Body of pancreas (tissue), 4 donors: ENCODE measurements around the gene P3H2.

Experiments used
- POLR2A ChIP-seq, 3 donors: fragments of 450-650 bp; IDR thresholded peaks; one replicate each; pipeline ENCODE4 v1.6.1; 2016; ENCODE audit warnings: antibody characterized with exemption in 3 of 3, mild to moderate bottlenecking in 2 of 3
- TF ChIP-seq, protein P1 (sequence below), 7 experiments: fragments of 450-650 bp in 4 of 7; fragments of 200-600 bp in 3 of 7; sonication (generic) in 3 of 7; IDR thresholded peaks; one replicate each; pipeline ENCODE4 v1.5.1; 2016 to 2019; ENCODE audit warnings: antibody characterized with exemption in 7 of 7

DNA sequence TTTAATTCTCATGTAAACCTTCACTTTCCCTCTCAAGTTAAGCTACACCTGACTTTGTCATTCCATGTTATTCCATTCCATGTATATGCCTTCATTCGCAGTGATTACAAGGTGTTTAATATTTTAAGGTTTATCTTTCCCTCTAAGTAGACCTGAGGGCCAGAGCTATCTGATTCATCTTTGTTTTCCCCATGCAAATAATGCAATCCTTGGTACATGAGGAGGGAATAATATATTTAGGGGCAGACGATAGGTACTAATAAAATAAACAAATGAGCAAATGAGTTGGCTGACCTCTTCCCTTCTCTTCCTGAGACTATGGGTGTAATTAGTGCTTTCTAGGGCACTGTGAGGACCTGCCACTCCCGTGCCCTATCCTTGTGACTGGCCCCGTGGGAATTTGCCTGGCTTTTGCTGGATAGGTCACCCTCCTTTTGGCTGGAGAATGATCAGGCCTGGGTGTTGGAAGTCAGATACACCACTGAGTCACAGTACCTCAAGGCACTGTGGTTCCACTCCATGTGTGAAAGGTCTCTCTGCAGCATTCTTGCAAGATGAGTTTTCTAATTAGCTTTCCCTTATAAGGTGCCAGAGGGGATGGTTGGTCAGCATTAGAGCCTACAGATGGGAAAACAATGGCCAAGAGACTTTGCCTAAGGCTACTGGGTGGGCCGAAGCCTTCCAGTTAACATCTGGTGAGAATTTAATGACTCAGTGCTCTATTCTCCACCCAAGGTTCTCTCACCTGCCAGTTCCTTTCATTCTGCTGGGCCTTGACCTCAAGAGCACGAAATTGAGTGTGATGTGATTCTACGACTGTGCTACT lies 183.2 kb downstream of the P3H2 start:
- TF ChIP-seq, protein P1, sequence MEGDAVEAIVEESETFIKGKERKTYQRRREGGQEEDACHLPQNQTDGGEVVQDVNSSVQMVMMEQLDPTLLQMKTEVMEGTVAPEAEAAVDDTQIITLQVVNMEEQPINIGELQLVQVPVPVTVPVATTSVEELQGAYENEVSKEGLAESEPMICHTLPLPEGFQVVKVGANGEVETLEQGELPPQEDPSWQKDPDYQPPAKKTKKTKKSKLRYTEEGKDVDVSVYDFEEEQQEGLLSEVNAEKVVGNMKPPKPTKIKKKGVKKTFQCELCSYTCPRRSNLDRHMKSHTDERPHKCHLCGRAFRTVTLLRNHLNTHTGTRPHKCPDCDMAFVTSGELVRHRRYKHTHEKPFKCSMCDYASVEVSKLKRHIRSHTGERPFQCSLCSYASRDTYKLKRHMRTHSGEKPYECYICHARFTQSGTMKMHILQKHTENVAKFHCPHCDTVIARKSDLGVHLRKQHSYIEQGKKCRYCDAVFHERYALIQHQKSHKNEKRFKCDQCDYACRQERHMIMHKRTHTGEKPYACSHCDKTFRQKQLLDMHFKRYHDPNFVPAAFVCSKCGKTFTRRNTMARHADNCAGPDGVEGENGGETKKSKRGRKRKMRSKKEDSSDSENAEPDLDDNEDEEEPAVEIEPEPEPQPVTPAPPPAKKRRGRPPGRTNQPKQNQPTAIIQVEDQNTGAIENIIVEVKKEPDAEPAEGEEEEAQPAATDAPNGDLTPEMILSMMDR (IDR thresholded peaks at IDR 0.05): no peak
- TF ChIP-seq POLR2A (IDR thresholded peaks at IDR 0.05): no peak
